SW 1271 (cell line): ENCODE measurements around the gene P2RY6.

Experiments
- DNase-seq, 2 experiments: peaks; one replicate each; lab custom pipeline; 2025; lab: John Stamatoyannopoulos, UW

P2RY6 gene

DNA sequence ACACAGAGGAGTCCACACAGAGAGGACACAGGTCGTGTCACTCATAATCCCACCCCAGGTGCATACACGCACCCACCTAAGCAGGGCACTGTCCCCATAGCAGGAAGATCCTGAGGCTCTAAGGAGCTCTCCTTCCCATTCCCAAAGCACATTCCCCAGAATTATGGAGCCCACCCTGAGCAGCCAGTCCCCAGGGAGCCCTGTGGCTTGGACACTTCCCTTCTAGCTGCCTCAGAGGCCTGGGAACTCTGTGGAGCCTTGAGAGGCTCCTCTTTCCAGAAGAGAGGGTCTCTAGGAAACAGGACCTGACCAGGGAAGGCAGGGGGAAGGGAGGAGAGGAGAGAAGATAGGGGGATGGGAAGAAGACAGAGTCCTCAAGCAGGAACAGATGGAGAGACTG, 65.7 kb downstream of the P2RY6 start:
- no peak for DNase-seq

DNA sequence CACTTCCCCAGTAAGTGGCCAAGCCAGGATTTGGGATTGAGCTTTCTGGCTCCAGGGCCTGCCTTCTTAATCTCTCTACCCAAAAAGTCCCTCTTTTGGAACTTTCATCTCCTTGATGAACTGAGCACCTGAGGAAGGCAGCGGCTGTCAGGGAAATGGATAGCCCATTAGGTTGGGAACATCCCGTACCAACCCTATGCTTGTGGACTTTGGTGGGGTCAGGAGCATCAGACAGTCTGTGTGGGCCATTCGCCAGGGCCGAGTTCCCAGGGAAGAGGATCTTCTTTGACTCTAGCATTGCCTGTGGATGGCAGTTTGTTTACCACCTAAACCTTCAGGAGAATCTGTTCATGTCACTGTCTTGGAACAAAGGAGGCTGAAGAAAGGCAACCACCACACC, 66.1 kb downstream of the P2RY6 start:
- DNase-seq = no peak

DNA sequence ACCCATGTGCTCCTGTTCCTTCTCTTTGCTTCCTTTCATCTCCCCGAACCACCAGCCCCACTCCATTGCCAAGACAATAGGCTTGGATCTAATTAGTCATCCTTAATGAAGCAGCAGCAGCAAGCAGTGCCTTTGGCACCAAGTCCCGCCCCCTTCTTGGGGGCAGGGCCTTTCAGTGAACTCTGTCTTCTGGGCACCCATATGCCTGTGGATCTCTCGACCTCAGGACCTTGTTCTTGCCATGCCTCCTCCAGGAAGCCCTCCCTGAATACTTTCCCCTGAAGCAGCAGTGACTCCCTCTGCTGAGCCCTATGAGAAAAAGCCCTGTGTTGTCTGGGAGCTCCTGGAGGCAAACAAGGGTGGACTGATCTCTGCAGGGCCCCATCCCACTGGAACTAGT, 68.0 kb downstream of the P2RY6 start:
- DNase-seq = no peak

DNA sequence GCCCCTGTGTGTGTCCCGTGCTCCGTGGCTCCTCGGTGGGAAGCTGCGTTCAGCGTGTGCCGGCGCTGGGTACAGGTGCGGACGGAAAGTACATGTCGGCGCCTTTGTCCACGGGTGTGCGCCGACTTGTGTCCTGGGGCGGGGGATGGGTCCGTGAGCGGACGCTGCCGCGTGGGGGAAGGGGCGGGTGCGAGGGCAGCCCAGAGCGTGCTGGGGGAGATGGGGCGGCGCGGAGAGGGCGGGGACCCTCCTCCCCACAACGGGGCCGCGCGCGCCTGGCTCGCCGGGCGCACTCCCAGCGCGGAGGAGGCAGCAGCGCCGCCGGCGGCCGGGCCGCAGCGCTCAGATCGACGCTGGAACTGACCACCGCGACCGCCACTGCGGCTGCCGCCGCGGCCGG, 70.5 kb downstream of the P2RY6 start:
- no peak for DNase-seq

DNA sequence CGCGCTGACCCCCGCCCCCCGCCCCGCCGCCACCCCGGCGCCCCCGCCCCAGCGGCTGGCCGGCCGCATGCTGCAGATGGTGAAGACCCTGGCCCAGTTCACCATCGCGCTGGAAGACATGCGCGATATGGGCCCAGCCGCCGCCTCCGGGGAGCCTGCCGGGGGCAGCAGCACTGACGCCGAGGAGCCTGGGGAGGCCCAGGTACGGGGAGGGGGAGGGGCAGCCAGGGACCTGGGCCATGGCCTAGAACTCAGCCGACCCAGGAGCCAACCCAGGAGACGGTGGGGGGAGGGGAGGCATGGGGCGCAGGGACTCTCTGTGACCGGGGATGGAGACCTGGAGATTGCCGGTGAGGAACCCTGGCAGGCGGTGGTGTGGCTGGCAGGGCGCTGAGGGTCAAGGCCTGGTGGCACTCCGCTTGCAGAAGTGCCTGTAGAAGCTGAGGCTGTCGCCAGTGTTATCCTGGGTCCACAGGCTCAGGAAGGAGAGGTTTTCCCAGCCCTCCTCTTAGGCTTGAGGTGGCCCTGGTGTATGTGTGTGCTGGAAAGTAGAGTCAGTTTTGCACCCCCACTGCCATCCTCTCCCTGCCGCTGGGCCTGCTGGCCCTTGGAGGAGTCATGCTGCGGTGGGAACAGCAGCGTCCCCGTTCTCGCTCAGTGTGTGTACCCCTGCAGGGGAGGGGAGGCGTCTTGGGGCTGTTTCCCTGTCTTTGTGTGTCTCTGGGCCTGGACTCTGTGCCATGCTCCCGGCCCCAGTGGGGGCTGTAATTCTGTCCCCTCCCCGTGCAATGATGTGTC, 71.1 kb downstream of the P2RY6 start:
- no peak for DNase-seq

DNA sequence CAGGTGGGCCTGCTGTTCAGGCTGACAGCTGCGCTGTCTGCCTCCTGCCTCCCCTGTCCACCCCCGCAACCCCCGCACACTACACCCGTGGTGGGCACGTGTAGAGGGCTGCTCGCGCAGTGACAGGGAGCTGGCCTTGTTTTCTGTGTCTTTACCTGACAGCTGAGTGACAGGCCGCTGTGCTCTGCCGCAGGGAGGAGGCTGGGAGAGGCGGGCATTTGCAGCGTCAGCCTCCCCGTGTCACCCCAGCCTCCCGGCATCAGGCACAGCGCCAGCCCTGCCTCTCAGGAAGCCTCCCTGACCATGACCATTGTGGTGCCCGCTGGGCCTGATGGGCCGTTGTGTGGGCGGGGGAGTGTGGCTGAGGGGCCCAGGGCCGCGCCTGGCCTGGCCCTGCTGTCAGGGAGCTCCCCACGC, 72.1 kb downstream of the P2RY6 start:
- no peak for DNase-seq

DNA sequence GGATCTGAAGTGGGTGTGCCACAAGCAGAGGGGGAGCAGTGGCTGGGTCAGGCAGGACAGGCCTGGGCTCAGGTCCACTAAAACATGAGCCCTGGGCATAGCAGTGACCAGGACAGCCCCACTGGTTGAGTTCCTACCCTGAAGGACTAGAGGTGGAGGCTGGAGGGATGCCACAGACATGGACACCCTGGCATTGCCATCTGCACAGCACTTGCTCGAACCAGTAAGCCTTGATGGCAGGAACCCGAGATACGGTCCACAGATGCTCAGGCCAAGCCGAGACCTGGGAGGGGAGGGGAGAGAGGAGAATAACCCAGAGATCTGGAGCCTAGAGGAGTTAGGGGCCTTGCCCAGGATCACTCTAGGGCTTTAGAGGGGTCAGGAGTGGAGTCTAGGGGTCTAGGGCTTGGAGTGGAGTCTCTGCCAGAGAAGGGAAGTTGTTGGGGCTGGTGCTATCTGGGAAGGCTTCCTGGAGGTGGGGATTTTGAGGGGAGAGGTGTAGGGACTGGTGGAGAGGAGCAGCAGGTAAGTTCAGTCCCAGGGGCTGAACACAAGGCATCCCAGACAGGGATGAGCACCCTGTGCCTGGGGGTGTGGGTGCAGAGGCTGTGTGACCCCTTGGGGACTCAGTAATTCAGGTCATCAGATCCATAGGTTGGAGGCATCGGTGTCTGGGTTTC, 73.5 kb downstream of the P2RY6 start:
- no peak for DNase-seq

DNA sequence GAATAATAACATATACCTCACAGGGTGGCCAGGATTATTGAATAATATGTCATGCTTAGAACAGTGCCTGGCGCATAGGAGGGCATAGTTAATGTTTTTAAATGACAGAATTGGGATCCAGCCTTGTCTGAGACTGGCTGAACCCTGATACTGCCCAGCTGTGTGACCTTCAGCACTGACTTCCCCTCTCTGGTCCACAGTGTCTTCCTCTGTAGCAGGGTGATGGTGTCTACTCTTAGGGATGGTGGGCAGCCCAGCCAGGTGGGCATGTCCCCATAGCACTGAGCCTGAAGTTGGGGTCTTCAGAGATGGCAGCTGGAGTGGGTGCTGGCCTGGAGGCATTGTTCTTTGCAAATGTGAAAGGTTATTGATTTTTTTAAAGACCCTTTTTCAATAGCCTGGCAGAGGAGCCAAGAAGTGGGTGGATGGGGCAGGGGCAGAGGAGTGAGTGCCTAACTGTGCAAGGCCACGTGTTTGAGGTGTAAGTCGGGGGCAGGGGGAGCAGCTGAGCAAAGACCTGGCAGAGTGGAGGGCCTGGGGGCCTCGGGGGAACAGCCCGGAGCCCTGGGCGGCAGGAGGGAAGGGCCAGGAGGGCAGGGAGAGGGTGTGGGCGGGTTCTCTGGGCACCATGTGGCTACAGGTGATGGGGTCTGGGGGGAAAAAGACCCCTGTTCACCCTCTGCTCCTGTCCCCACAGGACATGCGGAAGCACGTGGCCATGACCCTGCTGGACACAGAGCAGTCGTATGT, 74.2 kb downstream of the P2RY6 start:
- no peak for DNase-seq

DNA sequence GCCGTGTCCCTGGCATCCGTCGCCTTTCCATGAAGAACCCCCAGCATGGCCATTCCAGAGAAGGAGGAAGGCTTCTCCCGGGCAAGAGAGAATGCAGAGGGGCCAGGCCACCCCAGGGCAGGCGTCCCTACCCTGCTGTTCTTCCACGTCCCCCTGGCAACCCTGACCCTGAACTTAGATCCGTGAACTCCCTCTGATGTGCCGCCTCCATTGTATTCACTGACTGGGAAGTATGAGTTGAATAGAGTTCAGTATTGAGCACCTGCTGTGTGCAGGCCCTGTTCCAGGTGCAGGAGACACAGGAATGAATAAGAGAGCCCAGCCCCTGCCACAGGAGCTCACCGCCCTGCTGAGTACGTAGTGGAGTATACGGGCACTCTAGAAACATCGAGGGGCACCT, 74.9 kb downstream of the P2RY6 start:
- DNase-seq = no peak
